Endothelial cell of umbilical vein (primary cell): ENCODE results near the gene ABCG4. TPM values are rescaled to one million over a fixed set of nuclear protein-coding genes. Genes with fewer than 3 reads are reported as not detected.
"Not testable (repeated sequence)": the region's sequence is repeated elsewhere in the genome, so short reads cannot be mapped to it uniquely, and the experiment has no call there.

ENCODE experiments used
- BruUV-seq: library from RNA; stranded (reverse); fragments of 400-500 nt; replicated peaks from 2 replicates; lab custom pipeline; 2021; lab: Mats Ljungman, UMichigan
- CTCF ChIA-PET: fragments of 300-600, 350-600 bp; sonication (Branson Sonifier 250); formaldehyde crosslinking; loops from one replicate; lab custom pipeline; 2021; ENCODE audit warnings: antibody characterized with exemption, inconsistent platforms; lab: Charles Lee
- POLR2A ChIA-PET: fragments of 300-600, 350-600 bp; sonication (Branson Sonifier 250); formaldehyde crosslinking; loops from one replicate; lab custom pipeline; 2021; ENCODE audit warnings: antibody characterized with exemption, inconsistent platforms; lab: Charles Lee
- DNase-seq: peaks from one replicate; pipeline ENCODE4 v3.0.0-alpha.2; 2011; ENCODE audit warnings: low read depth, low spot score
- FAIRE-seq: peaks from 2 replicates; lab custom pipeline; 2011; peaks lifted over from hg19 to GRCh38; lab: Jason Lieb, UNC
- H2AFZ ChIP-seq: 2 replicates; pipeline ENCODE4 v1.6.0; 2012; ENCODE audit warnings: low read depth, low read length, control low read depth, inconsistent platforms
- H3K27ac ChIP-seq: 2 replicates; pipeline ENCODE4 v1.5.1; 2011; ENCODE audit warnings: low read depth, mild to moderate bottlenecking, control low read depth, low read length, moderate library complexity; ENCODE audit not compliant: insufficient read depth
- H3K27me3 ChIP-seq, 2 experiments: 2 replicates each; pipeline versions ENCODE4 v1.6.0 to v1.6.1; 2011; ENCODE audit warnings: low read length in 2 of 2, mixed read lengths in 1 of 2; ENCODE audit not compliant: control insufficient read depth in 2 of 2, insufficient read depth in 2 of 2
- H3K36me3 ChIP-seq, 2 experiments: 2 replicates in 1 of 2; 3 replicates in 1 of 2; pipeline ENCODE4 v1.5.1; 2011; ENCODE audit warnings: low read length in 2 of 2, mild to moderate bottlenecking in 1 of 2, moderate library complexity in 1 of 2; ENCODE audit not compliant: control insufficient read depth in 2 of 2, insufficient read depth in 2 of 2; ENCODE audit errors: extremely low read depth in 1 of 2
- H3K4me1 ChIP-seq: 3 replicates; pipeline ENCODE4 v1.5.1; 2011; ENCODE audit warnings: mild to moderate bottlenecking, low read length; ENCODE audit not compliant: control insufficient read depth, insufficient read depth; ENCODE audit errors: extremely low read depth
- H3K4me2 ChIP-seq: 2 replicates; pipeline ENCODE4 v1.6.1; 2011; ENCODE audit warnings: low read length, control low read depth, mixed read lengths; ENCODE audit not compliant: insufficient read depth
- H3K4me3 ChIP-seq, 3 experiments: fragments of 200-600 bp in 1 of 3; sonication (generic), shearing (Covaris generic) in 1 of 3; replicated peaks in 1 of 3; 2 replicates each; pipeline ENCODE4 v1.5.1; 2011 to 2016; ENCODE audit warnings: control low read depth in 3 of 3, low read length in 3 of 3, mild to moderate bottlenecking in 2 of 3, inconsistent platforms in 1 of 3, low read depth in 1 of 3, moderate library complexity in 1 of 3; ENCODE audit not compliant: insufficient read depth in 1 of 3
- H3K79me2 ChIP-seq: 2 replicates; pipeline ENCODE4 v1.6.0; 2012; ENCODE audit warnings: low read length, inconsistent platforms; ENCODE audit not compliant: control insufficient read depth, insufficient read depth
- H3K9ac ChIP-seq: replicated peaks from 2 replicates; pipeline ENCODE3; 2011; ENCODE audit warnings: low read length, control low read depth; ENCODE audit not compliant: insufficient read depth; ENCODE audit errors: extremely low read depth
- H3K9me1 ChIP-seq: replicated peaks from 3 replicates; pipeline ENCODE4 v1.6.0; 2011; ENCODE audit warnings: mild to moderate bottlenecking, low read length; ENCODE audit not compliant: control insufficient read depth, insufficient read depth; ENCODE audit errors: extremely low read depth
- H3K9me3 ChIP-seq: replicated peaks from 2 replicates; pipeline ENCODE4 v1.5.1; 2012; ENCODE audit warnings: low read length, inconsistent platforms; ENCODE audit not compliant: control insufficient read depth, insufficient read depth
- H4K20me1 ChIP-seq: replicated peaks from 2 replicates; pipeline ENCODE3; 2011; ENCODE audit warnings: mild to moderate bottlenecking, low read length; ENCODE audit not compliant: control insufficient read depth, insufficient read depth; ENCODE audit errors: extremely low read depth
- CTCF ChIP-seq, 2 donors: IDR thresholded peaks; 1 replicate in 1 of 2; 2 replicates in 1 of 2; pipeline ENCODE4 v1.5.1; 2011; ENCODE audit warnings: low read length in 2 of 2, mild to moderate bottlenecking in 2 of 2, moderate library complexity in 2 of 2, control low read depth in 1 of 2, inconsistent platforms in 1 of 2, low read depth in 1 of 2; ENCODE audit not compliant: insufficient read depth in 1 of 2; ENCODE audit errors: extremely low read depth in 1 of 2
- FOS ChIP-seq: IDR thresholded peaks from 2 replicates; pipeline ENCODE4 v1.6.1; 2011; ENCODE audit warnings: mild to moderate bottlenecking, low read length, moderate library complexity, borderline replicate concordance; ENCODE audit not compliant: insufficient read depth
- dilution Hi-C: fragments of 300-500 bp; cut with MboI; formaldehyde crosslinking; loops from one replicate; pipeline ENCODE4 v1.15.0; 2019; ENCODE audit warnings: low sequenced_read_pairs; ENCODE audit not compliant: extremely low pct_ligation_motif_present
- intact Hi-C: fragments of 100-400 bp; cut with micrococcal nuclease; formaldehyde crosslinking; loops from one replicate; pipeline ENCODE4 v1.10.0; 2022
- polyA plus RNA-seq, 4 experiments: library from polyadenylated mRNA; depleted of rRNA in 3 of 4; stranded (reverse) in 3 of 4; unstranded in 1 of 4; fragments of >200 nt; gene quantifications; 2 replicates each; pipeline versions ENCODE4 v1.2.1 to v1.2.3, GENCODE V29; 2011 to 2012; ENCODE audit warnings: missing spikeins in 1 of 4
- total RNA-seq: library from RNA; stranded (reverse); gene quantifications from 2 replicates; pipeline ENCODE4 v1.2.3, GENCODE V29; 2021

The ABCG4 gene
- total and polyA plus RNA-seq, 2 donors (not counting 3 experiments of a cell fraction or from before 2014, with no cell fraction given), result 1.0 to 1.7 TPM

GRCh38 chr11:119134389-119134978 is 14.4 kb upstream of the ABCG4 start:
- H3K9me1 ChIP-seq, result no peaks in the 10 kb centered on the region
- intact Hi-C loops (no loop called here), dilution Hi-C loops (no loop called here)
- no peak overlapping the region for H3K27ac ChIP-seq
- H3K4me1 ChIP-seq, result peaks cover 7% of the 10 kb centered on the region
- no peaks in the 10 kb centered on the region for H3K79me2 ChIP-seq
- no peaks in the 10 kb centered on the region for H3K27me3 ChIP-seq
- H3K36me3 ChIP-seq, result peaks cover 9 to 33% of the 10 kb centered on the region in 2 experiments
- TF ChIP-seq CTCF (IDR thresholded peaks at IDR 0.05; ENCODE audit: extremely low read depth in 1 of 2, insufficient read depth in 1 of 2, low read depth in 1 of 2, low read length in 2 of 2) (peak; percentile 58 to 77), FOS (no peak)
- DNase-seq (no peak), FAIRE-seq (peak; percentile 55)
- no peaks in the 10 kb centered on the region for H4K20me1 ChIP-seq
- no peak overlapping the region for H3K4me3 ChIP-seq
- no peak overlapping the region for H2AFZ ChIP-seq
- no peak overlapping the region for H3K4me2 ChIP-seq
- no TSS peak for BruUV-seq
- no peaks in the 10 kb centered on the region for H3K9me3 ChIP-seq
- no peak overlapping the region for H3K9ac ChIP-seq
- ChIA-PET POLR2A (no interaction called here), CTCF (interaction anchor here (0.6 to 2.4 kb wide), 9 partner anchors 9 to 135 kb away, joined by 3 to 12 read pairs (median 5); partner anchors contain the start of gene DPAGT1)

GRCh38 chr11:119139276-119139675 is 9.6 kb upstream of the ABCG4 start:
- H3K9me3 ChIP-seq, H3K9me1 ChIP-seq, H2AFZ ChIP-seq, H4K20me1 ChIP-seq, H3K27ac ChIP-seq, H3K4me2 ChIP-seq, POLR2A ChIA-PET, DNase-seq, FAIRE-seq, H3K9ac ChIP-seq, H3K27me3 ChIP-seq, H3K4me3 ChIP-seq, H3K4me1 ChIP-seq, H3K36me3 ChIP-seq, H3K79me2 ChIP-seq, BruUV-seq, dilution Hi-C loops, intact Hi-C loops: not testable (repeated sequence)
- CTCF ChIA-PET, result interaction anchor here (1.0 kb wide), 1 partner anchor 30 kb away, joined by 3 read pairs; the partner anchor contains the start of gene NLRX1
